ENCODE results near the gene GLRA2.
A peak's percentile ranks its signal among the peaks of the same experiment; 100 is the strongest.
"Not testable (repeated sequence)": the region's sequence is repeated elsewhere in the genome, so short reads cannot be mapped to it uniquely, and the experiment has no call there.

The GLRA2 gene

DNA sequence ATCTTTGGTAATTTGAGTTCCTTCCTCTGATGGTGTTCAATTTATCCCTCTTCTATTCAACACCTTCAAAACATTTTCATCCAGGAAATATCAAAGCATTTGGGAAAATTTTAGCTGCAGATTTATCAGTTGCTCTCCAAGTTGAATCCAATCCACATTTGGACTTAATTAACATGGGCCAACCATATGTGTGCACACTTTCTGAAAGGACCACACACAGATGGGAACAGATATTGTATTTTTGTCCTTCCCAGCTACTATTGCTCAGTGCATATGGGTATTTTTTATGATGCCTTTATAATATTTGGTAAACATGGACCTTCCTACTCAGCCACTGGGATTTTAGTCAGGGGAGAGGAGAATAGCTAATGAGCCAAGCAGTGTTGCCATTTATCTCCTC lies 65.2 kb downstream of the GLRA2 start:
- no peak for DNase-seq

DNA sequence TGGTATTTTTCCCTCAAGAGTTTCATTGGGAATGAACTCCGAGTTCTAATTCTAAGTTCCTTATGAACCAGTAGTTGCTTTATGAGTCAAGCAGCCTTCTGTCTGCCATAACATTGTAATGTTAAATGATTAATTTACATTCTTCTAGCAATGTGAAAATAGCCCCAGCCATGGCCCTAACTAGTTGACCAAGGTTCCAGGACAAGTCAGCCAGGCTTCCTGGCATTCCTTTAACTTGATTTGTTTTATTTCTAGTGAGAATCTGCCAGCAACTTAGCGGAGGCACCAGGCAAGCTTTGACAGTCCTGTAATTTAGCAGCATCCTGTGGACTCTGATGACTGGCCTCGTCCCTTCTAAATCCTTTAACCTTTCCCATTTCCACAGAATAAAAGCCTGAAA lies 69.0 kb downstream of the GLRA2 start:
- no peak for DNase-seq

DNA sequence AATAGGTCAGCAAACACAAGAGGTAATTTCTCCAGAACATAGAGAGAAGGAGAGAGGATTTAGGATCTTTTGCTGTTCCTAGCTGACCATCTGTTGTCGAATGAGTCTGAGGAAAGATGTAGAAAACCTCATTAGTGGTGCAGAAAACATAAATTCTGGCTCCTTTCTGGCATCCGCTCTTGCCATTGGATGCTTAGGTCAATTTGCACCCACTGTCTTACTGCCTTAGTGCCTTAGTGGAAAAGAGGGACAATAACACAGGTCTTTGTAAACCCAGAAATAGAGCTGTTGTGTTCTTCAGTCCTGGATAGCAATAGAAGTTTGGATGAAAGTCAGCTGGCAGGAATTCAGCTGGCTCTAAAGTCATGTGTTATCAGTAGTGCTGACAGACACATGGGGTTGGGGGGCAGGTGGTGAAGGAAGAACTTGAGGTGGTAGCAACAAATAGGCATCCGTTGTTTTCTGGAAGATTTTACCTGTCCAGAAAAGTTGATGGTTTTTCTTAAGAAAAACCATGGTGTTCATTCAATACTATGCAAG lies 78.2 kb downstream of the GLRA2 start:
- no peak for DNase-seq

DNA sequence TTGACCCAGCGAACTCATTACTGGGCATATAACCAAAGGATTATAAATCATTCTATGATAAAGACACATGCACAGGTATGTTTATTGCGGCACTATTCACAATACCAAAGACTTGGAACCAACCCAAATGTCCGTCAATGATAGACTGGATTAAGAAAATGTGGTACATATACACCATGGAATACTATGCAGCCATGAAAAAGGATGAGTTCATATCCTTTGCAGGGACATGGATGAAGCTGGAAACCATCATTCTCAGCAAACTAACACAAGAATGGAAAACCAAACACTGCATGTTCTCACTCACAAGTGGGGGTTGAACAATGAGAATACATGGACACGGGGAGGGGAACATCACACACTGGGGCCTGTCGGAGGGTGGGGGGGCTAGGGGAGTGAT lies 83.1 kb downstream of the GLRA2 start:
- DNase-seq: not testable (repeated sequence)

DNA sequence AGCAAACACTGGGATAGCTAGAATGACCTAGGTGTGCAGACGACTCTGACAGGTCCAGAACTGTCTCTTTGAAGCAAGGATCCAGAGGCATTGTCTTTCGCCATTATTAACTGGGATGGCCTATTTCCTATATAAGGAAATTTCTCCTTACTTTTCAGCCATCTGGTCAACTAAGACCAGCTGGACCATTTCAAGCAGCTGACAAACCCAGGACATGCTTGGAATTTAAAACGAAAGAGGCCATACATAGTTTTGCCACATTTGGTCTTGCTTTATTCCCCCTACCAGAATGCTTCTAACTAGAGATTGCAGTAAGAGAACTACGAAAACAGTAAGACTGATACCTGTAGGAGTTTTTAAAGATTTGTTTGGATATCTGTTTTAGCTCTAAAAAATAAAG lies 87.0 kb downstream of the GLRA2 start:
- no peak for DNase-seq

DNA sequence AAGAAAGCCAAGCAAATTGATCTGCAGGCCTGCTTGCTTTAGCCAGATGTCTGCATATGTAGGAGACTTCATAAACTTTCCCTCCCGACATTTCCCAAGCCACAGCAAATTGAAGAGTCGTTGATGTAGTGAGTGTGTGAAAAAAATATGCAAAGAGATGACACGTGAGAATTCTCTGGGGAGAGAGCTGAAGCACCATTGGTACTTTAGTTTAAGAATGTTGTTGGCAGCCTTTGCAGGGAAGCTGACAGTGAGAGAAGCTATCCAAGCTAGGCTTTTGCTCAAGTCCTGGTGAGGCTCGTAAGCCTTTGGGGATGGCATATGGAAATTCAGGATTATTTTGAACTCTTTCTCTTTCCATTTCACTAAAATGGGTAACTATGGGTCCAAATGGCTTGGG lies 87.5 kb downstream of the GLRA2 start:
- DNase-seq: no peak

DNA sequence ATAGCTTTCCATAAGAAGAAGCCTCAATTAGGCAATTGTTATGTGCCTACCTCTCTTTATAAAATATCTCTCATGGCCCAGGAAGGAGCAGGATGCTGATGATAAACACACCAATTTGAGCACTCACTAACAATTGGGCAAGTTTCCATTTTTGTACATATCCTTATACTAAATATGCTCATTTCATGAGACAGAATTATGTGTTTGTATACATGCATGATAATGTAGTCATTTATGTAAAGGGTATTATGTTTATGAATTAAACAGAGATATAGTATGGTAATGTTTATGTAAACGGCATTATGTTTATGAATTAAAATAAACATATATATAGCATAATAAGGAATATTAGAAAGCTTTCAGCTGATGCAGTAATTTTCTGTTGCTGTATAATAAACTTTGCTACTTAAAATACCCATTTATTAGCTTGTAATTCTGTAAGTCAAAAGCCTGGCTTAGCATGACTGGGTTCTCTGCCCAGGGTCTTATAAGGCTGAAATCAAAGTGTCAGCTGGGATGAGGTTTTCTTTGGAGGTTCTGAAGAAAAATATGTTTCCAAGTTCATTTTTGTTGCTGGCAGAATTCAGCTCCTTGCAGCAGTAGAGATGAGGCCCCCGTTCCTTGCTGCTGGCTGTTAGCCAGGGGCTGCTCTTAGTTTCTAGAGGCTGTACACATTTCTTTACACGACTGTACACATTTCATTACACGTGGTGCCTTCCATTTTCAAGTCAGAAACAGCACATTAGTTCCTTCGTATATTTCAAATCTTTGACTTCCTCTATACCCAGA lies 89.0 kb downstream of the GLRA2 start:
- no peak for DNase-seq

DNA sequence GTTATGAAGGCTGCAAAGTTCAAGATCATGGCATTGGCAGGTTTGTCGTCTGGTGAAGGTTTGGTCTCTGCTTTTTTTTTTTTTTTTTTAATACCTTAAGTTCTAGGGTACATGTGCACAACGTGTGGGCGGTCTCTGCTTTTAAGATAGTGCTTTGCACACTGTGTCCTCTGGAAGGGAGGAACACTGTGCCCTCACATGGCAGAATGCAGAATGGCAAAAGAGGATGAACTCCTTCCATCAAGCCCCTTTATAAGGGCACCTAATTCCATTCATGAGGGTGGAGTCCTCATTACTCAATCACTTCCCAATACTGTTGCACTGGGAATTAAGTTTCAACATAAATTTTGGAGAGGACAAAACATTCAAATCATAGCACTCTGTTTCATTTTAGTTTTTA lies 101.4 kb downstream of the GLRA2 start:
- DNase-seq: no peak

DNA sequence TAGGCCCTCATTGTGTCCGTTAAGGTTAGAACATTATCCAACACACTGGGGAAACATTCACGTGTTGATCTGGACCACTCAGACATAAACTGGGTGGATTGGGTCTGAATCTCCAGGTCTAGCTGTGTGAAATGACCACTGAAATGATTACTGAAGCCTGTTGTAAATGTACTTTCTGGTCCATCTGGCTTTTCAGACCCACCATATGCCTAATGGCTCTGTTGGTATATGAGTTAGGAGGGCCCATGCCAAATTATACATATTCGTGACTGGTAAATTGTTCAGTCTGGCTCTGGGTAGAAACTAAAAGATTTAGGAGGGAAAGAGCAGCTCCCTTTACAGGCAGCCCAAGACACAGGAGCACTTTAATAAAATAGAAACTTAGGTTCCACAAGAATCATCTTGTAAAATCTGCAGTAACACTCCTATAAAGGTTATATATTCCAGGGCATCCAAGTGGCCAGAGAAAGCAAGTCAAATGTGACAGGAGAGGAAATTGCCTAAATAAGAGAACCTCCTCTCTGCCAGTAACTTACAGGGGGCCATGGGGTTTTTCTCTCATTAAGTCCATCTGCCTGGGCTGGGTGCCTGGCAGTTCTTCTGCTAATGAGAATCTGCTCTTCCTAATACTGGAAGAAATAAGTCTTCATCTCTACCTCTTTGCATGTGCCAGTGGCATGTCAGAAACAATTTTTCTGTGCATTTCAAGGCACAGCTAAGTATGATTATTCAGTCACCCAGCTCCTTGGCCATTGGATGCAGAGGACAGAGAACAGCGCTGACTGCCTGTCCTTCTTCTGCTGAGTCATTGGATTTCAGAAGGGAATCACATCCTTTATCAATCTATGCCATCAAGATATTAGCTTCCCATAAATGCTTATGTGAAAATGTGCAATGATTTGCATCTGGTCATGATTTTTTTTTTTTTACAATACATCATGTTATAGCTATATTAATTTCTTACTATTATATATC lies 112.6 kb downstream of the GLRA2 start:
- DNase-seq: no peak

DNA sequence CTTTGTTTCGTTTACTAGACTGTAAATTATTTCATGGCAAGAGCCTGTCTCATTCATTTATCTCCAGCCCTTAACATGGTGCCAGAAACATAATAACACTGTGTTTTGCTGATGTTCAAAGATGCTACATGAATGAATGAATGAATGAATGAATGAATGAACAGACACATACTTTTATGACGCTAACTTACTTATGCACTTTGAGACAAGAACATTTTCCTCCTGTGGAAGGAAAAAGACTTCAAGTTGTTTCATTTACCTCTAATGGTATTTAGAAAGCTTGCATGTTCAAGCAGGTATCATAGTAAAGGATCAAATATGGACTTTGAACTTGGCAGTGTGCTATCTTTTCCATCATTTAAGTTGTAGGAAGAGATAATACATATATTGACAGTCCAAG lies 131.6 kb downstream of the GLRA2 start:
- DNase-seq: no peak

DNA sequence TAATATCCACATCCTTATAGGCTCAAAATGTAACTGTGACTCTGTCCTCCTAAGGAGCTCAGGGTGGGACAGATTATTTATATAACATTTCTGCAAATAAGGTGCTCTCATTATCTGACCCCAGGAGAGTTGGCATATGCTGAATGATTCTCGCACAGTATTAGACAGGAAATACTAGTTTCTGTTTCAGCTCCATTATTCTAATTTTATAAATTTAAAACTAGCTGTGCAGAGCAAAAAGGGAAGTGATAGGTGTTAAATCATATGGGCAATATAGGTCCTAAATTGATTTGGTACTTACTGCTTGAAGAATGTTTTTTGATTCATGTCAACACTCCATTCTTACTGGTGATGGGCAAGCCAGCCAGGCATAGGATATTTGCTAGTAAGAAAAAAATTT lies 141.5 kb downstream of the GLRA2 start:
- no peak for DNase-seq

DNA sequence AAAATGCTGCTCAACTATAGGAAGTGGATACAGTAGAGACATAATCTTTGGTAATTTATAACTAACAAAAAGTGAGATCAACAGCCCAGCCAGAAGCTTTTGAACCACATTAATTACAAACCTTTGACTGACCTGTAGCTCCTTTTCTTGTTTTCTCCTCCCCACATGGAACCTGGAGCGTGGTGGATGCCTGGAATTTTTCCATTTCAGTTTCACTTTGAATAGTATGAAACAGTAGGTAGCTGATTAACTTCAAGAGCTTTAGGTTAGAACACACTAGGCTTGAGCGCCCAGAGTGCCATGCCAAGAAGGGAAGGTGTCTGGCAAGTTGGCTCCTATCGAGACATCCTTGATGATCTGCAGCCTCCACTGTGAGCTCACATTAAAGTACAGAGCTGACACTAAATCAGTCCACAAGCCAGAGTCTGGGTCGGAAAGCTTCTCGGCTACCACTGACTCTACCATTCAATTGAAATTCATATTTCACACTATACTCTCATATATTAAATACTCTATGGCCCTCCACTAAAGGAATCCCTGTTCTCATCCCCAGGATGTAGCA lies 143.4 kb downstream of the GLRA2 start:
- no peak for DNase-seq

DNA sequence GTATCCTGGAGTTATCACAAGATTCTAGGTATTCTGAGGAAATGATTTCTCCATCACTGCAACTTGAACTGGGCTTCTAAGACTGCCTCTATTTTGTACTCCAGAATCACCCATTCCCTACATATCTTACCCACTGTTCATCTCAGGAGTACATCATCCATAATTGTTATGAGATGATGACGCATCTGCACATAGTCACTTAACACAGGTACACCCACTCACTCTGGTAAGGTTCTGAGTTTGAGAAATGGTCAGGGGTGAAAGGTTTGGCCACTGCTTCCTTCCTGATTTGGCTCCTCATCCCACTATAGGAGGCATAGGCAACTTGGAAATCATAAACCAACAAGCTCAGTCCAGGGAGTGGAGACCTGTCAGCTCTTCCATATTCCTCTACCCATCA lies 143.9 kb downstream of the GLRA2 start:
- no peak for DNase-seq

DNA sequence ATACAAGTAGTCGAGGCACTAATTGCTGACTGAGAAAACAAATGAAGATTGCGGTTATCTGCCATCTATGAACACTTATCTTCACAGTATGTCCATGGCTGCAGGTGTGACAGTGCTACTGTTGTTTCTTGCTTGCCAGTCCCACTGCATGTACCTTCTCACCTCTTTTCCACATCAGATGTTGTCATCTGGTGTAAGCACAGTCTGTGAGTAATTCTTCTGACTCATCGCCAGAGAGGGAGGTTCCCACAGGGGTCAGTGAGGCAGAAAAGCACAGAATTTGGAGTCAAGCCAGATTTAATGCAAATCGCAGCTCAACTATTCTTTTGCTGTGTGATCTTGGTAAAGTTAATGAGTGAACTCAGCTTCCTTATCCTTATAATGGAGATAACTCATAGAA lies 144.4 kb downstream of the GLRA2 start:
- no peak for DNase-seq

DNA sequence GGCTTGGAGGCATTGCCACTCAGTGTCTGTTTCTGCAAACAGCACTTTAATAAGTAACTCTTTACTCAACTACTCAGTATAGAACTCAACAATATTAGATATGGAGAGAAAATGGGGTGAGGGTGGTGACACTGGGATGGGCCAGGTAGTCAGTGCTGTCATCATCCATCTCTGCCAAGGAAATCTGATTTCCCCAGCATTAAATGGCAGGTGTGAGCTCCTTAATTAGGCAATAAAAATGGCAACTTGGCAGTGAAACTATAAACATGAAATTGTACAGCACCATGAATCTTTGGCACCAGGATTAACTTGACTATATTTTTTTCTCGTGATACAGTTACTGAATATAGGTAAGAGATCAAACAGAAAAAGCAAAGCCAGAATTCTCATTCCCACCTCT lies 146.2 kb downstream of the GLRA2 start:
- DNase-seq: no peak

DNA sequence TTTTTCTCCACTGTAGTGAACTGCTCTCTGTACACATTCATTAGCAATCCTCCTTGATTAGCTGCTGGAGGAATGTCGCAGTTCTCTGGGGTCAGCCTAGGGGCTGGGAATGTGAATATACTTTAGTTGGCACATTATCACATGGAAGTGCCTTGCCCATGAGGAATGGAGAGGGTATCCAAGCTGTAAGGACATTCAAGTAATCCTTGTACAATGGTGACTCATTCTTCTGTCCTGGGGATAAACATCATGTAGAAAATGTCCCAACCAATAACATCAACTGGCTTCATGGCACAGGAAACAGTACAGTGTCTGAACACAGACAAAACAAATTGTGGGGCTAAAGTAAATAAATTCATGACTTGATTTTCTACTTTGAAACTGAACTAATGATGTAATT lies 147.1 kb downstream of the GLRA2 start:
- no peak for DNase-seq

DNA sequence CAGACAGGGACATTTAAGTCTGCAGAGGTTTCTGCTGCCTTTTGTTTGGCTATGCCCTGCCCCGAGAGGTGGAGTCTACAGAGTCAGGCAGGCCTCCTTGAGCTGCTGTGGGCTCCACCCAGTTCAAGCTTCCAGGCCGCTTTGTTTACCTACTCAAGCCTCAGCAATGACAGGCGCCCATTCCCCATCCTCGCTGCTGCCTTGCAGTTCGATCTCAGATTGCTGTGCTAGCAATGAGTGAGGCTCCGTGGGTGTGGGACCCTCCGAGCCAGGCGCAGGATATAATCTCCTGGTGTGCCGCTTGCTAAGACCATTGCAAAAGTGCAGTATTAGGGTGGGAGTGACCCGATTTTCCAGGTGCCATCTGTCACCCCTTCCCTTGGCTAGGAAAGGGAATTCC lies 159.0 kb downstream of the GLRA2 start:
- DNase-seq: not testable (repeated sequence)

DNA sequence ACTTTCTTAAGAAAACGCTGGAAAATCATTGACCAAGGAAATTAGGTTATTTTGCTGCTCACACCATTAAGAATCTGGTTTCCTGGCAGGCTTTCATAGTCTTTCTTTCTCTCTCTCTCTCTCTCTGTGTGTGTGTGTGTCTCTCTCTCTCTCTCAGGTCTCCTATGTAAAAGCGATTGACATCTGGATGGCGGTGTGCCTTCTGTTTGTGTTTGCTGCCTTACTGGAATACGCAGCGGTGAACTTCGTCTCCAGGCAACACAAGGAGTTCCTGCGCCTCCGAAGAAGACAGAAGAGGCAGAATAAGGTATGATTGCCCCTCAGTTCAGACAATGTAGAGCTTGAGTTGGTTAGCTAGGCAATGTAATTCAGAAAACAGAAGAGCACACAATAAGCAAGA lies 161.2 kb downstream of the GLRA2 start:
- DNase-seq: no peak

DNA sequence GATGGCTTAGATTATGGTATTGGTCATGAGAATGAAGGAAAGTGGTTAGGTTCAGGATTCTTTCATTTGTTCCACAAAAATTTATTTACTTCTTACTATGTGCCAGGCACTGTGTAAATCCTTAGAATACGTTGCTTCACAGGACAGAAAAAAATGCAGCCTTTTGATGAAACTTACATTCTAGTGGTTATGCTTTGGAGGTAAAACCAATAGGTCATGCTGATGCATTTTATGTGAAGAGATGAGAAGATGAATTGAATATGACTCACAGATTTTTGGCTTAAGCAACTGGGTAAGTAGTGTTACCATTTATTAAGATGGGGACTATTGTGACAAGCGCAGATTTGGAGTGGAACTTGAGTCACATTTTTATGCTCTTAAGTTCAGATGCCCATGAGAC lies 165.3 kb downstream of the GLRA2 start:
- DNase-seq: no peak

DNA sequence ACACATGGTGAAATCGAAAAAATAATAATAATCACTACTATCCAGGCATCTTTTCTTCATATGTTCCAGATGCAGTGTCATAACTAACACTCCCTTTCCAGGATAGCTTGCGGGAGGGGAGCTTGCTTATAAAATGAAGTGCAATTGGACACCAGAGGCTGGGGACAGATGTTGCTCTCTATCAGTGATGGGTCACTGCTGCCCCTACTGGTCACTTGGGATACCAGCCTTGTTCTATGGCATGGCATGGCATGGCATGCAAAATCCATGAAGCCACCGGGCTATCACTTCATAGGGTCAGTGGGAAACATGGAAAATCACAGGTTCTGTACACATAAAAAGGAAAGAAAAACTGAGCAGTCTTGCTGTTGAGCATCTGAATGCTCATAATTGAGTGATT lies 168.1 kb downstream of the GLRA2 start:
- DNase-seq: peak; percentile 51

DNA sequence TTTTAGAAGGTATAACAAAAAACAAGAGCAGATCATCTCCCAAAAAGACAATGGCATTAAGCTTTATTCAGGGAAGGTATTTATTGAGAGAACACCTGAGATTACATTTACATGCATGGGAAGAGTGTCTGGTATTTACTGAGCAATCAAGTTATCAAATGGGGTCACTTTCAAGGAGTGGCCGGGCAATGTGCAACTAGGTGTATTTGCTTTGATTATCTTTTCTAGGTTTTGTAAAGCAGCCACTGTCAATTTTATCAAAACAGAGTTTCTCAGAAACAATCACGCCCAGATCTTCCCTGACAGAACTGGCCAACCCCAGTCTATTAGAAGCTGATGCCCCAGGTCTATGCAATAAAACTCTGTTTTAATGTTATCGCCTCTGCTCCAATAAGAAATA lies 169.5 kb downstream of the GLRA2 start:
- DNase-seq: no peak

DNA sequence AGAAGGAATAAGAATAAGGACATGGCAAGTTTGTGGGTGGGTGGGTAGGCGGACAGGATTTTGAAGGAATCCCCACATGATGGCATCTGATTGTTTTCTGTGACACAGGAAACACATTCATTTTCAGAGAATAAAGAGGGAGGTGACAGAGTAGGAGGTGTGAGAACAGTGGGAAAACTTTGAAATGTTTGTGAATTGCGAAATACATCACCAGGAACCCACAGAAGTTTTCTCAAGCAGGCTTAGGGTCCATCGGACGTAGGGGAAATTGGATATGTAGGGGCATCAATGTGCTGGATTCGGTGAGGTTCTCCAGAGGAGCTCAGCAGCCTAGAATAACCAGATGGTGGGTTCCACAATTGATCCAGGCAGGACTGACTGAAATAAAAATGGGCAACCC lies 171.6 kb downstream of the GLRA2 start:
- no peak for DNase-seq

DNA sequence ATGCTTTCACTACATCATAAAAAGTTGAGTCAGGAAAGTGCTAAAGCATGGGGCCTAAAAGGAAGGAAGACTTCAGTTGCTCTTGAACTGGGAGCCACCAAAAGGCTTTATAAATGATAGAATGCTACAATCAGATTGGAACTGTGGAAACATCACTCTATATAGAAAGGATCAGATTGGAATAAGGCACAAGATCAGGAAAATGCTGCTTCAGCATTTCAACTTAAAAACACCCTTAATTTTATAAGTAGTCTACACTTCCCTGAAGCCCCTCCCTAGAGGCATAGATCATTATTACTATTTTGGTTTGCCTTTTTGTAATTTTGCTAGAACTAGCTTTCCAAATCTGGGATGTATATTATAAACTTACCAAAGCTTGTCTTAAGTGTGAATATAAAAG lies 172.8 kb downstream of the GLRA2 start:
- no peak for DNase-seq

DNA sequence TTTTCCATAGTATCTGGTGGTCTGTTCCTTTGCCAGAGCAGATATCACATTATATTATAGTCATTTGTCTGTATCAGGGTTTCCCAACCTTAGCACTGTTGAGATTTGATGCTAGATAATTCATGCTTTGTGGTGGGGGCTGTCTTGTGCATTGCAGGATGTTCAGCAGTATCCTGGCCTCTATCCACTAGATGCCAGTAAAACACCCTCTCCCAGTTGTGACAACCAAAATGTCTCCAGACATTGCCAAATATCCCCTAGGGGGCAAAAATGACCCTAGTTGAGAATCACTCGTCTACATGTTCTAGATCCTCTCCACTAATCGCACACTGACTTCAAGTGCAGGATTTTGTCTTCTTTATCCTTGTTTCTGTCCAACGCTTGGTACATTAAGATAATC lies 182.8 kb downstream of the GLRA2 start:
- DNase-seq: peak; percentile 1

All from hematopoietic multipotent progenitor cell treated with erythropoietin and hydrocortisone succinate and interleukin-3 and kit ligand, for 6 days (in vitro differentiated cells).